NB4 (cell line): ENCODE results near the gene STK10.

Experiments used
- DNase-seq: peaks from one replicate; pipeline ENCODE4 v3.0.0; 2010; ENCODE audit warnings: low read depth
- H3K4me3 ChIP-seq: one replicate; pipeline ENCODE4 v1.5.1; 2011; ENCODE audit warnings: mild to moderate bottlenecking, low read depth, low read length, moderate library complexity
- MYC ChIP-seq: IDR thresholded peaks from 2 replicates; pipeline ENCODE4 v1.6.1; 2011; ENCODE audit warnings: low read depth, low read length
- POLR2A ChIP-seq: IDR thresholded peaks from 2 replicates; pipeline ENCODE4 v1.6.1; 2011; ENCODE audit warnings: mild to moderate bottlenecking; ENCODE audit not compliant: insufficient read length; ENCODE audit errors: extremely low read depth
- TF ChIP-seq, protein P1 (sequence below): IDR thresholded peaks from 2 replicates; pipeline ENCODE4 v1.6.1; 2011; ENCODE audit warnings: low read depth, low read length
- TF ChIP-seq, protein P2 (sequence below): IDR thresholded peaks from one replicate; pipeline ENCODE4 v1.5.1; 2012; ENCODE audit warnings: low read depth, low read length

Gene STK10

DNA sequence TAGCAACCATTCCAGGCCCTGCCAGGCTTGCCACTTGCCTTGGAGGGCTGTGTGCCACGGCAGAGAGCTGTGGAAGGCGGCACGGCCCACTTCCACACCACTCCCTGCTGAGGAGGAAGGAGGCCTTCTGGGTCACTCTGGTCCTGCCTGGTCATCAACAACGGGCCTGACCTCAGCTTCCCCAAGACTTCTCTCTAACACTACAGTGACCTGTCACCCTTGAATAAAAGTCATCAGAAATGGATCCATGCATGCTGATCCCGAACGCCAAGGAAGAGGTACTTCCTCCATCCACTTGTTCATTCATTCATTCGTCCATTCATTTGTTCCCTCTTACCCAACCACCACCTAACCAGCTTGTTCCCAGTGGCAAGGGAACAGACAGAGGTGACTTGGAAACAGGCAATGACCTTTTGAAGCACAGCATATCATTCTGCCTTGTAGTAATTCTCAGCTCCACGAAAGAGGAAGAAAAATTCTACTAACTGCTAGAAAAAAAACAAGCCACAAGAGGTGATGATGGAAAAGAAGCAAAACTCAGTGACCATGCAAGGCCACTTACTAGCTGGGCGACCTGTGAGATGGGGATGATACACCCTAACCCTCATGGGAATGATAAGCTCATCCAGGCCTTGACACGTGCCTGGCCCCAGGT, 58.6 kb downstream of the STK10 start:
- DNase-seq: no peak
- H3K4me3 ChIP-seq: no peak overlapping the region
- TF ChIP-seq, protein P1, sequence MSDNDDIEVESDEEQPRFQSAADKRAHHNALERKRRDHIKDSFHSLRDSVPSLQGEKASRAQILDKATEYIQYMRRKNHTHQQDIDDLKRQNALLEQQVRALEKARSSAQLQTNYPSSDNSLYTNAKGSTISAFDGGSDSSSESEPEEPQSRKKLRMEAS: no peak
- TF ChIP-seq MYC (no peak), POLR2A (no peak)
- TF ChIP-seq, protein P2, sequence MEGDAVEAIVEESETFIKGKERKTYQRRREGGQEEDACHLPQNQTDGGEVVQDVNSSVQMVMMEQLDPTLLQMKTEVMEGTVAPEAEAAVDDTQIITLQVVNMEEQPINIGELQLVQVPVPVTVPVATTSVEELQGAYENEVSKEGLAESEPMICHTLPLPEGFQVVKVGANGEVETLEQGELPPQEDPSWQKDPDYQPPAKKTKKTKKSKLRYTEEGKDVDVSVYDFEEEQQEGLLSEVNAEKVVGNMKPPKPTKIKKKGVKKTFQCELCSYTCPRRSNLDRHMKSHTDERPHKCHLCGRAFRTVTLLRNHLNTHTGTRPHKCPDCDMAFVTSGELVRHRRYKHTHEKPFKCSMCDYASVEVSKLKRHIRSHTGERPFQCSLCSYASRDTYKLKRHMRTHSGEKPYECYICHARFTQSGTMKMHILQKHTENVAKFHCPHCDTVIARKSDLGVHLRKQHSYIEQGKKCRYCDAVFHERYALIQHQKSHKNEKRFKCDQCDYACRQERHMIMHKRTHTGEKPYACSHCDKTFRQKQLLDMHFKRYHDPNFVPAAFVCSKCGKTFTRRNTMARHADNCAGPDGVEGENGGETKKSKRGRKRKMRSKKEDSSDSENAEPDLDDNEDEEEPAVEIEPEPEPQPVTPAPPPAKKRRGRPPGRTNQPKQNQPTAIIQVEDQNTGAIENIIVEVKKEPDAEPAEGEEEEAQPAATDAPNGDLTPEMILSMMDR: no peak

DNA sequence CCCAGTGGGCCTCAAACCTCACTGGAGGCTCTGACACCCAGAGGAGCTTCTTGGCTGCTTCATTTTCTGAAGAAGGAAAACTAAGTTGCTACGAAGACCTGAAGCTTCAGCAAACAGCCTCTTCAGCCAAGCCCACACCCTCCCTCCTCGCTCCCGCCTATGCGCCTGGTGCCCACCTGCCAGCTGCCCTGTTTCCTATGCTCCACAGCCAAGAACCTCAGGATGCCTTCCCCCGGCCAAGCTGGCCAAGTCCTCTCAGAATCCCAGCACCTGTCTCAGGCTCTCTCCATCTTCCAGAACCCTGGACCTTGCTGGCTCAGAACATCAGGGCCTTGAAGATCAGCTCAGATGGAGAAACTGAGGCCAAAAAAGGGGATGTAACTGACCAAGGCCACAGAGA, 60.4 kb downstream of the STK10 start:
- DNase-seq: no peak

DNA sequence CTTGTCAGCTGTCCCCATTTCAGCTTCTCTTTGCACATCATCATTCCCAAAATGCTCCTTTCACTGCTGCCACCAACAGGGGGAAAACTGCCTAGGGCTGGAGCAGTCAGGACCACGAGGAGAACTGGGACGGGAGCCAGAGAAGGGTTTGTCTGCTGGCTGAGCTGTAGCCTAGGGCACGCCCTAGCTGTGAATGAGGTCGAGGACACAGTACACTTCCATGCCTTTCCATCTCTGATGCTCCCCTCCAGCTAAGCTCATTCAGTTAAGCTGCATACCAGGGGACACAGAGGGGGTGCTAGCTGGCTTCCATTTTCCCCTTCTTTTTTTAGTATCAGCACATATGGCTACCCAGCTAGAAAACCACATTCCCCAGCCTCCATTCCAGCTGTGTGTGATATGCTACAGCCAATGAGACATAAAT, 64.7 kb downstream of the STK10 start:
- DNase-seq: no peak
- no peak for TF ChIP-seq POLR2A
- TF ChIP-seq, protein P1: no peak

More for the DNA sequence above, 60.4 kb downstream of the STK10 start:
- TF ChIP-seq, protein P1: no peak
- TF ChIP-seq, protein P2: no peak
- TF ChIP-seq MYC (no peak), POLR2A (no peak)
- no peak overlapping the region for H3K4me3 ChIP-seq

GRCh38 chr5:172119921-172120688, 67.9 kb downstream of the STK10 start:
- TF ChIP-seq, protein P2: no peak
- TF ChIP-seq POLR2A: no peak
- TF ChIP-seq MYC: no peak
- TF ChIP-seq, protein P1: no peak
- DNase-seq: no peak
- no peak overlapping the region for H3K4me3 ChIP-seq

More for the DNA sequence above, 64.7 kb downstream of the STK10 start:
- H3K4me3 ChIP-seq: no peak overlapping the region

- TF ChIP-seq MYC: no peak
- DNase-seq: no peak
- no peak overlapping the region for H3K4me3 ChIP-seq
These were observed 69.1 kb downstream of the STK10 start for GRCh38 chr5:172118891-172119290.

DNA sequence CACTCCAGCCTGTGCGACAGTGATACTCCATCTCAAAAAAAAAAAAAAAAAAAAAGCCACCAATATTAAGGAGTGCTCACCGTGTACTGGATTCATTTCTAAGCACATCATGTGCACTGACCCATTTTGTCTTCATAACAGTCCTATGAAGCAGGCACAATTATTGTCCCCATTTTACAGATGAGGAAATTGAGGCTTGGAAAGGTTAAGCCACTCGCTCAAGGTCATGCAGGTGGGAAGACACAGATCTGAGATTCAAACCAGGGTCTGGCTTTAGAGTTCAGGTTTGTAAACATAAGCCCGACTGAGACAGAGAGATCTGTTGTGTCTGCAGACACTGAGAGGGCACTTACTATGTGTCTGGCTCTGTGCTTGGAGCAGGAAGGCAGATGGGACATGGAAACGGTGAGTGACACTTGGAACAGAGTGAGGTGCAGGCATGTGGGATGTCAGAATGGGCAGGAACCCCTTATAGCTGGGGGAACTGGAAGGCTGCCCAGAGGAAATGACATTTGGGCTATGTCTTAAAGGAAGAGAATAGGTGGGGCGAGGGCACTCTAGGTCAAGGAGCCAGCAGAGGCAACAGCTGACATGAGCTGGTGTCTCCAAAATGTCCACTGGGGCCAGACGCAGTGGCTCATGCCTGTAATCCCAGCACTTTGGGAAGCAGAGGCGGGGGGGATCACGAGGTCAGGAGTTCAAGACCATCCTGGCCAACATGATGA, 69.9 kb downstream of the STK10 start:
- DNase-seq: no peak
- TF ChIP-seq, protein P1: no peak
- TF ChIP-seq POLR2A: no peak
- TF ChIP-seq, protein P2: no peak

More for the DNA sequence above, 69.9 kb downstream of the STK10 start:
- no peak overlapping the region for H3K4me3 ChIP-seq
